Raji (cell line): ENCODE results near the gene PSMD7.

ENCODE experiments used
- POLR2A ChIP-seq: IDR thresholded peaks from 2 replicates; pipeline ENCODE4 v1.6.1; 2011; ENCODE audit warnings: low read depth, low read length, control low read depth; ENCODE audit not compliant: insufficient read depth

Gene PSMD7

GRCh38 chr16:74281300-74281699, 15.3 kb upstream of the PSMD7 start:
- TF ChIP-seq POLR2A = no peak

GRCh38 chr16:74283716-74284115, 12.9 kb upstream of the PSMD7 start:
- no peak for TF ChIP-seq POLR2A

DNA sequence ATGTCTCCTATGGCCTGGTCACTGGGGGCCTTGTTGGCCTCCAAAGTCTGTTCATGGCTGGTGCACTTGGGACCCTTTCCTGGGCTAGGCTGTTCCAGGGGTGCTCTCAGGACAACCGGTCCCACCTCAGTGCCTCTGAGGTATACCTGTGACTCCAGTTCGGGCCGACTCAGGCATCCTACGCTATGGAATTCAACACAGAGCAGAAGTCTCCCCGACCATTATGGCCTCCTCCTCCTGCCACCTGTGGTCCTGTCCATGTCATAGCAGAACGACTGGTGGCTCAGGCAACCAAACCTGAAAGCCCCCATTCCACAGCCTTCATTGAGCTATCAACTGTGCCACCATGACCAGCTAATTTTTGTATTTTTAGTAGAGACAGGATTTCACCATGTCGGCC, 8.5 kb upstream of the PSMD7 start:
- no peak for TF ChIP-seq POLR2A

DNA sequence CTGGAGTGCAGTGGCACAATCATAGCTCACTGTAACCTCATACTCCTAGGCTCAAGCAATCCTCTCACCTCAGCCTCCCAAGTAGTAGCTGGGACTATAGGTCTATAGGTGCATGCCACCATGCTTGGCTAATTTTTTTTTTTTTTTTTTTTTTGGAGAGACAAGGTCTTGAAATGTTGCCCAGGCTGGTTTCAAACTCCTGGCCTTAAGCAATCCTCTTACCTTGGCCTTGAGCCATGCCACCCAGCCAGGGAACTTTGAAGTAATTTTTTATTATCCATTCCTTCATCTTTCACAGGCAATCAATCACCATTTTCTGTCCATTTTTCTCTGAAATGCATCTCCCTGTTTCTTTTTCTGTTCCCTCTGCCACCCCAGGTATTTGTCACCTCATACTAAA, 6.3 kb upstream of the PSMD7 start:
- no peak for TF ChIP-seq POLR2A

DNA sequence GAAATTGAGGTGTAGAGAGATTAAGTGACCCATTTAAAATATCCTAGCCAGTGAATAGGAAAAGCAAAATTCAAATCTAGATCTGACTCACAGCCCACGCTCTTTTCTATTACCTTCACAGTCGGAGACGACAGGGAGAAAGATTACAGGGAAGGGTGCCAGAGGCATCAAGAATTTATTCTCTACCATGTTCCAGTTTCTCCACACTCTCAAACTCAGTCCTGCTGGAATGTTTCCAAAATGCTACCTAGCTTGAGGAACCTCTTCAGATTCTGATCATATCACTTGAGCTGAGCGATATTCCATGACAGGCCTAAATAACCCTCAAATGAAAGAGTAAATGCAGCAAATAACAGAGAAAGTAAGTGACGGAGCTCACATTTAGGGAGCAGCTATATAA, 5.4 kb upstream of the PSMD7 start:
- TF ChIP-seq POLR2A = no peak

DNA sequence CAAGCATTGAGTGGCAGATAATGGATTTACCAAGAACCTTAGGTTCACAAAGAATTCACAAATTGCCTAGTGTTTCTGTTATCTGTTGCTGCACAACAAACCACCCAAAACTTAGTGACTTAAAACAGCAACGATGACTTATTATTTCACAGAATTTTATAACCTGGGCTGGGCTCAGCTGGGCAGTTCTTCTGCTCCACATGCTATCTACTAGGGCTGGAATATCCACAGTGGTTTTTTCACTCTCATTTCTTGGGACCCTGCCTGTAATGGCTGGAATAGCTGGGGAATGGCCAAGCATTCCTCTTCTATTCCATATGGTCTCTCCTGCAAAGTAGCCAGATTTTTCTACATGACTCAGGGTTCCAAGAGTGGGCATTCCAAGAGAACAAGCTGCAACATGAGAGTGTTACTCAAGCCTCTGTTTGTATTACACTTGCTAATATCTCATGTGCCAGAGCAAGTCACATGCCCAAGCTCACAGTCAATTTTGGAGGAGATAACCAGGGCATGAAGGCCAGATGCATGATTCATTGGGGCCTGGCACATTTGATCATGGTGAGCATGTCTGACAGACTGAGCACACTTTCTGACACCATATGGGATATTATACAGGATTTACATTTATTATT, 4.9 kb upstream of the PSMD7 start:
- TF ChIP-seq POLR2A = no peak

- TF ChIP-seq POLR2A = no peak
Observed at GRCh38 chr16:74296104-74296431, 546 bp upstream of the PSMD7 start.

- TF ChIP-seq POLR2A = no peak
Observed at GRCh38 chr16:74297145-74297665, 591 bp downstream of the PSMD7 start.

GRCh38 chr16:74298104-74298503, 1.5 kb downstream of the PSMD7 start:
- TF ChIP-seq POLR2A = no peak

DNA sequence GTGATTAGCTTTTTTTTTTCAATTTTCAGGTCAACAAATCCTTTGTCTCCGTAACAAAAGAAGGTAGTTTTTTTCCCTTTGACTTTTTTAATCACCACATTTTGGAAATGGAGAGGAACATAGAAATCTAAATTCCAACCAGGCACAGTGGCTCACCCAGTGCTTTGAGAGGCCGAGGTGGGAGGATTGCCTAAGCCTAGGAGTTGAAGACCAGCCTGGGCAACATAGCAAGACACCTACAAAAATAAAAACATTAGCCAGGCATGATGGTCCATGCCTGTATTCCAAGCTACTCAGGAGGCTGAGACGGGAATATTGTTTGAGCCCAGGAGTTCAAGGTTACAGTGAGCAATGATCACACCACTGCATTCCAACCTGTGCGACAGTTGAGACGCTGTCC, 5.7 kb downstream of the PSMD7 start:
- no peak for TF ChIP-seq POLR2A

- TF ChIP-seq POLR2A = no peak
Observed at GRCh38 chr16:74304164-74304834, 7.7 kb downstream of the PSMD7 start.

DNA sequence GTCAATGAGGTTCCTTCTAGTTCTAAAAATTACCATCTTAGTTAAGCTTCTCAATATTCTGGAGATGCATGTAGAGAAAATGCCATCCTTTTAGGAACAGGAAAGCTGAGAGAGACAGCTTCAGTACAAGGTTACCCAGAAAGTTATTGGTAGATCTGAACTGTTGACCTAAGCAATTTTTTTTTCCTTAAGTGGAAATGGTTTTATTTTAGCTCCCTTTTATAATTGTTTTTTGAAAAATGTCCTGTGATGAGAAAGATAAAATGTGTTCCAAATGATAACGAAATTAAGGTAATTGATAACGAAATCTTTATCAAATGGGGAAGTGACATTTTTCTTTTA, 8.2 kb downstream of the PSMD7 start:
- TF ChIP-seq POLR2A = no peak

DNA sequence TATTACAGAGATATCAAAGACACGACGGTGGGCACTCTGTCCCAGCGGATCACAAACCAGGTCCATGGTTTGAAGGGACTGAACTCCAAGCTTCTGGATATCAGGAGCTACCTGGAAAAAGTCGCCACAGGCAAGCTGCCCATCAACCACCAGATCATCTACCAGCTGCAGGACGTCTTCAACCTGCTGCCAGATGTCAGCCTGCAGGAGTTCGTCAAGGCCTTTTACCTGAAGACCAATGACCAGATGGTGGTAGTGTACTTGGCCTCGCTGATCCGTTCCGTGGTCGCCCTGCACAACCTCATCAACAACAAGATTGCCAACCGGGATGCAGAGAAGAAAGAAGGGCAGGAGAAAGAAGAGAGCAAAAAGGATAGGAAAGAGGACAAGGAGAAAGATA, 8.7 kb downstream of the PSMD7 start:
- TF ChIP-seq POLR2A = no peak

DNA sequence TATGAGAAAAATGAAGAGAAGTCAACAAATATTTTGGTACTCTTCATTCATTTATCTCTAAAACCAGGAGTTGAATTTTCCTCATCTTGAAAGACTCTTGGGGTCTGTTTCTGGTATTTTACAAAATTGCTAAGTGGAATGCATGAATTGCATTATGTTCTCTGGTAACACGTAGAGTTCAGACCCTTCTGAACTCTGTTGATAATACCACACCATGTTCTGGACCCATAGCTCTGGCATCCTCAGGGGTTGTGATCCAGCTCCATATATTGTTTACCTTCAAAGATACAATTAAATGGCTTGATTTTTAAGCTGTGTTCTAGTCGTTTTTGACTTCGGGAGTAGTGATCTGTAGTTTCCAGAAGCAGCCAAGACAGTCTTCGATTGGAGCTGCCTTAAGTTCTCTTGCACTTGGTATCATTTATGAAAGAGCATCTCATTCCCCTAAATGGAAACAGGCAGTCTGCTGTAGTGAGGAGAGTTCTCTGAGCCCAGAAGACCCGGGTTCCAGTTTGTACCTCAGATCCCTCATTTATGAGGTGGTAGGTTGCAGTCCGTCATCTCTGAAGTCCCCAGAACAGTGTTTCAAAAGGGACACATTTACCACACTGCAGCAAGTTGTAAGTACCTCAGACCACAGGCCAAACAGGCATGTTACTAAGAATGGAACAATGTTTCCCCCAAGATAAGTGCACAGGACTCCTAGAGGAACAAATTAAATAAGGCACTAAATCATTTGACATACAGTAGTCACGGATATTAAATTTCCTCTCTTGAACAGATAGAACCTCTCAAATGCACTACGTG, 9.6 kb downstream of the PSMD7 start:
- no peak for TF ChIP-seq POLR2A

DNA sequence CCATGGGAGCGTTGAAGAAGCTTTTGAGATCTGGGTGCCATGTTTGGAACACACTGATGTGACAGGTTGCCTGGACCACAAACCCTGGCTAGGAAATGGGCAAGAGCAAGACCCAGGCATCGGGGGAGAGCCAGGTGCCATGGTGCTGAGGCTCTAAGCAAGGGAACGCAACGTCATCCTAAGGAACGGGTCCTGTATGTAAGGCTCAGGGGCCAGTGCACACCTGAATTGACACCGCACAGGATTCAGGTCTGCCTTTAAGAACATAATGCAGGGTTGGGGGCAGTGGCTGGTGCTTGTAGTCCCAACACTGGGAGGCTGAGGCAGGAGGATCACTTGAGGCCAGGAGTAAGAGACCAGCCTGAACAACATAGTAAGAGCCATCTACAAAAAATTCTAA, 10.8 kb downstream of the PSMD7 start:
- TF ChIP-seq POLR2A = no peak
